ENCODE results near the gene THUMPD3.

- TF ChIP-seq CTCF (IDR thresholded peaks at IDR 0.05) (no peak), POLR2A (IDR thresholded peaks at IDR 0.05) (no peak), POLR2AphosphoS5 (IDR thresholded peaks at IDR 0.05) (no peak)
Measured at GRCh38 chr3:9390265-9390888, 27.5 kb downstream of the THUMPD3 start.

All from breast epithelium (tissue), 3 donors.